ENCODE measurements around the gene TYW1.

The TYW1 gene

GRCh38 chr7:66996444-66997191, at the start of gene TYW1:
TSS of gene TYW1 (plus strand) at chr7:66996833. CDS start at chr7:66996979, 146 bp downstream.
- peak; percentile 96 for ATAC-seq
- TF ChIP-seq ZNF8 (CRISPR knock-in tag; IDR thresholded peaks at IDR 0.05) (peak; percentile 68), ZNF70 (CRISPR knock-in tag; IDR thresholded peaks at IDR 0.05) (peak; percentile 99)

- TF ChIP-seq TOX (CRISPR knock-in tag; IDR thresholded peaks at IDR 0.05; ENCODE audit: borderline replicate concordance) = no peak
- TF ChIP-seq TSHZ2 (CRISPR knock-in tag; IDR thresholded peaks at IDR 0.05) = no peak
- no peak for TF ChIP-seq POU6F1 (CRISPR knock-in tag; IDR thresholded peaks at IDR 0.05; ENCODE audit: borderline replicate concordance, low read depth)
- no peak for TF ChIP-seq ARNTL (CRISPR knock-in tag; IDR thresholded peaks at IDR 0.05; ENCODE audit: borderline replicate concordance, low read depth)
- TF ChIP-seq SNAI2 (CRISPR knock-in tag; IDR thresholded peaks at IDR 0.05) = no peak
- TF ChIP-seq ZNF565 (CRISPR knock-in tag; conservative IDR thresholded peaks at IDR 0.05; ENCODE audit: low read depth) = no peak
- no peak; the same call in 2 of the 3 replicates for ATAC-seq
These were observed 48.0 kb upstream of the TYW1 start for GRCh38 chr7:66948480-66949109.

- TF ChIP-seq BACH2 (CRISPR knock-in tag; IDR thresholded peaks at IDR 0.05; ENCODE audit: borderline replicate concordance) = no peak
- no peak for TF ChIP-seq ZNF8 (CRISPR knock-in tag; IDR thresholded peaks at IDR 0.05)
- TF ChIP-seq TSHZ2 (CRISPR knock-in tag; IDR thresholded peaks at IDR 0.05) = no peak
- no peak for TF ChIP-seq OSR1 (CRISPR knock-in tag; IDR thresholded peaks at IDR 0.05)
- no peak for TF ChIP-seq TOX (CRISPR knock-in tag; IDR thresholded peaks at IDR 0.05; ENCODE audit: borderline replicate concordance)
- no peak for ATAC-seq
These were observed 46.3 kb upstream of the TYW1 start for GRCh38 chr7:66950311-66950710.

- ATAC-seq = no peak
- TF ChIP-seq RARB (CRISPR knock-in tag; IDR thresholded peaks at IDR 0.05) (no peak), ZFP3 (CRISPR knock-in tag; IDR thresholded peaks at IDR 0.05) (no peak), OSR1 (CRISPR knock-in tag; IDR thresholded peaks at IDR 0.05) (no peak), CSDC2 (CRISPR knock-in tag; IDR thresholded peaks at IDR 0.05) (no peak), ARNTL (CRISPR knock-in tag; IDR thresholded peaks at IDR 0.05; ENCODE audit: borderline replicate concordance, low read depth) (no peak), SNAI2 (CRISPR knock-in tag; IDR thresholded peaks at IDR 0.05) (no peak)
These were observed 45.9 kb upstream of the TYW1 start for GRCh38 chr7:66950763-66951162.

GRCh38 chr7:66952343-66953043, 44.1 kb upstream of the TYW1 start:
- peak; percentile 76 for ATAC-seq
- TF ChIP-seq ZNF8 (CRISPR knock-in tag; IDR thresholded peaks at IDR 0.05) = no peak
- no peak for TF ChIP-seq TOX (CRISPR knock-in tag; IDR thresholded peaks at IDR 0.05; ENCODE audit: borderline replicate concordance)
- TF ChIP-seq TSHZ2 (CRISPR knock-in tag; IDR thresholded peaks at IDR 0.05) = no peak
- no peak for TF ChIP-seq POU6F1 (CRISPR knock-in tag; IDR thresholded peaks at IDR 0.05; ENCODE audit: borderline replicate concordance, low read depth)
- no peak for TF ChIP-seq CSRNP3 (CRISPR knock-in tag; IDR thresholded peaks at IDR 0.05)
- no peak for TF ChIP-seq ZNF565 (CRISPR knock-in tag; conservative IDR thresholded peaks at IDR 0.05; ENCODE audit: low read depth)
- TF ChIP-seq ARNTL (CRISPR knock-in tag; IDR thresholded peaks at IDR 0.05; ENCODE audit: borderline replicate concordance, low read depth) = no peak
- no peak for TF ChIP-seq GLIS3 (CRISPR knock-in tag; IDR thresholded peaks at IDR 0.05)
- no peak for TF ChIP-seq ZFP30 (CRISPR knock-in tag; IDR thresholded peaks at IDR 0.05)
- TF ChIP-seq BACH2 (CRISPR knock-in tag; IDR thresholded peaks at IDR 0.05; ENCODE audit: borderline replicate concordance) = no peak

Data from SK-N-SH treated with all-trans-retinoic acid at 6 μM for 48 hours (cell line).